HepG2 (cell line): ENCODE data around the gene PSMD4. TPM values are rescaled to one million over a fixed set of nuclear protein-coding genes. Genes with fewer than 3 reads are reported as not detected.

Experiments used
- BCL6 ChIP-seq: IDR thresholded peaks from 2 replicates; pipeline ENCODE4 v1.6.1; 2016; ENCODE audit warnings: missing genetic modification reagents, missing compliant biosample characterization
- CCDC6 ChIP-seq: sonication (generic); formaldehyde crosslinking; IDR thresholded peaks from 2 replicates; pipeline ENCODE4 v1.8.1; 2022; ENCODE audit warnings: mild to moderate bottlenecking, missing genetic modification reagents, moderate library complexity
- DRAP1 ChIP-seq: IDR thresholded peaks from 2 replicates; pipeline ENCODE4 v1.6.1; 2016; ENCODE audit warnings: missing genetic modification reagents, missing compliant biosample characterization
- HOXA3 ChIP-seq: sonication (generic); formaldehyde crosslinking; IDR thresholded peaks from 2 replicates; pipeline ENCODE4 v1.5.0; 2020; ENCODE audit warnings: missing genetic modification reagents
- JUNB ChIP-seq: sonication (generic); formaldehyde crosslinking; IDR thresholded peaks from 2 replicates; pipeline ENCODE4 v1.8.0; 2022; ENCODE audit warnings: missing genetic modification reagents, mild to moderate bottlenecking, borderline replicate concordance
- MAFG ChIP-seq: sonication (generic); formaldehyde crosslinking; IDR thresholded peaks from 2 replicates; pipeline ENCODE4 v1.5.1; 2020; ENCODE audit warnings: mild to moderate bottlenecking, missing genetic modification reagents
- NCOA1 ChIP-seq: sonication (generic); formaldehyde crosslinking; IDR thresholded peaks from 2 replicates; pipeline ENCODE4 v1.9.0; 2021; ENCODE audit warnings: missing genetic modification reagents
- NR2F6 ChIP-seq, 2 experiments: IDR thresholded peaks; 2 replicates each; pipeline ENCODE4 v1.6.1; 2016; ENCODE audit warnings: antibody characterized with exemption in 1 of 2, mild to moderate bottlenecking in 1 of 2
- PPARG ChIP-seq: conservative IDR thresholded peaks from 2 replicates; pipeline ENCODE4 v1.6.1; 2016; ENCODE audit warnings: missing biosample characterization, missing genetic modification reagents
- SAFB2 ChIP-seq: sonication (generic); formaldehyde crosslinking; IDR thresholded peaks from 2 replicates; pipeline ENCODE4 v1.5.1; 2020; ENCODE audit warnings: missing genetic modification reagents, low read depth, mild to moderate bottlenecking, borderline replicate concordance
- ZBTB34 ChIP-seq: sonication (generic); formaldehyde crosslinking; IDR thresholded peaks from 2 replicates; pipeline ENCODE4 v1.8.0; 2022; ENCODE audit warnings: mild to moderate bottlenecking, missing genetic modification reagents
- ZBTB8A ChIP-seq: sonication (generic); formaldehyde crosslinking; IDR thresholded peaks from 2 replicates; pipeline ENCODE4 v1.4.0; 2020; ENCODE audit warnings: mild to moderate bottlenecking, low read depth, missing genetic modification reagents, borderline replicate concordance
- ZFP36L1 ChIP-seq: sonication (generic); formaldehyde crosslinking; IDR thresholded peaks from 2 replicates; pipeline ENCODE4 v1.8.0; 2022; ENCODE audit warnings: mild to moderate bottlenecking, missing genetic modification reagents, moderate library complexity
- ZKSCAN5 ChIP-seq: sonication (generic); formaldehyde crosslinking; IDR thresholded peaks from 2 replicates; pipeline ENCODE4 v1.5.1; 2020; ENCODE audit warnings: mild to moderate bottlenecking, missing genetic modification reagents
- ZMYM2 ChIP-seq: sonication (generic); formaldehyde crosslinking; IDR thresholded peaks from 2 replicates; pipeline ENCODE4 v1.8.0; 2022; ENCODE audit warnings: mild to moderate bottlenecking, missing genetic modification reagents
- ZNF335 ChIP-seq: sonication (generic); formaldehyde crosslinking; IDR thresholded peaks from 2 replicates; pipeline ENCODE4 v1.4.0; 2020; ENCODE audit warnings: missing genetic modification reagents
- ZNF629 ChIP-seq: sonication (generic); formaldehyde crosslinking; conservative IDR thresholded peaks from 2 replicates; pipeline ENCODE4 v1.5.0; 2020; ENCODE audit warnings: missing genetic modification reagents
- ZNF644 ChIP-seq: IDR thresholded peaks from 2 replicates; pipeline ENCODE4 v1.6.1; 2016; ENCODE audit warnings: low read depth
- ZNF674 ChIP-seq: sonication (generic); formaldehyde crosslinking; IDR thresholded peaks from 2 replicates; pipeline ENCODE4 v1.5.0; 2020; ENCODE audit warnings: low read depth, mild to moderate bottlenecking, missing genetic modification reagents
- ZNF773 ChIP-seq: sonication (generic); formaldehyde crosslinking; IDR thresholded peaks from 2 replicates; pipeline ENCODE4 v1.4.0; 2020; ENCODE audit warnings: missing genetic modification reagents, borderline replicate concordance
- polyA plus RNA-seq, 8 experiments: library from polyadenylated mRNA; depleted of rRNA in 3 of 8; stranded (reverse) in 7 of 8; unstranded in 1 of 8; fragments of >200 nt; fragmentation: Illumina TruSeq in 4 of 8; extraction: Trizol in 4 of 8; gene quantifications; 2 replicates each; pipeline versions ENCODE4 v1.2.1 to v1.2.3, GENCODE V29; 2011 to 2016; ENCODE audit warnings: low read depth in 4 of 8, missing spikeins in 1 of 8, mixed read lengths in 1 of 8; ENCODE audit not compliant: insufficient read depth in 1 of 8
- total RNA-seq, 5 experiments: library from RNA; depleted of rRNA; stranded (reverse); fragments of >200 nt; fragmentation: Illumina TruSeq; extraction: Trizol; gene quantifications; 2 replicates each; pipeline ENCODE4 v1.2.3, GENCODE V29; 2016; ENCODE audit warnings: low read depth in 1 of 5
- TF ChIP-seq, protein P1 (sequence below): sonication (generic); formaldehyde crosslinking; IDR thresholded peaks from 2 replicates; pipeline ENCODE4 v1.9.0; 2021; ENCODE audit warnings: missing genetic modification reagents, borderline replicate concordance
- TF ChIP-seq, protein P2 (sequence below): sonication (generic); formaldehyde crosslinking; IDR thresholded peaks from 2 replicates; pipeline ENCODE4 v1.4.0; 2020; ENCODE audit warnings: mild to moderate bottlenecking, missing genetic modification reagents
- TF ChIP-seq, protein P3 (sequence below): IDR thresholded peaks from 2 replicates; pipeline ENCODE4 v1.6.1; 2012; ENCODE audit warnings: low read depth, low read length, improper control_type of control experiment

Gene PSMD4
- total and polyA plus RNA-seq, 2 of the 13 experiments (the other 11 are each of a cell fraction or from before 2014, with no cell fraction given) = 194 to 243 TPM

DNA sequence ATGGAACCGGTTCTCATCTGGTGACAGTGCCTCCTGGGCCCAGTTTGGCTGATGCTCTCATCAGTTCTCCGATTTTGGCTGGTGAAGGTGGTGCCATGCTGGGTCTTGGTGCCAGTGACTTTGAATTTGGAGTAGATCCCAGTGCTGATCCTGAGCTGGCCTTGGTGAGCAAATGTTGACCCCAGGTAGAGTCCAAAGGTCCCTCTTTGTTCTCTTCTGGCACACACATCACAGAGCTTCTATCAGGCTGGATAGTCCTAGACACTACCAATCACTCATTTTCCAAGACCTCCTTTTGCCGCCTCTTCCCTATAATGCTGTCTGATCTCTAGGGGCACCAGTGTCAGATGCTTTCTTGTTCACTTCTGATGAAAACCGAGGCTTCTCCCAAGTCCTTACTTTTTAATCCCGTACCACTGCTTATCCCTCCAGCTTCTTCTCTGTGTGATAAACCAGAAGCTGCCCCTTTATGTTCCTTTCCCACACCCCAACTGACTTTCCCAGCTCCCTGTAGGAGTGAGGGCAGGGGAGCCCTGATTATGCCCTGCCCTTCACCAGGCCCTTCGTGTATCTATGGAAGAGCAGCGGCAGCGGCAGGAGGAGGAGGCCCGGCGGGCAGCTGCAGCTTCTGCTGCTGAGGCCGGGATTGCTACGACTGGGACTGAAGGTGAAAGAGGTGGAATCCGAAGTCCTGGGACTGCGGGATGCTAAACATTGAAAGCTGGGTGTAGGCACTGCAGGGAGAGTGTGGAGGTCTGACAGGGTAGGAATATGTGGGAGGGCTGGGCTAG is 11.1 kb downstream of the PSMD4 start (continued):
- TF ChIP-seq BCL6 = 0 out of 2 replicates have a peak, but pooled peaks have one; percentile 7
- TF ChIP-seq, protein P1, sequence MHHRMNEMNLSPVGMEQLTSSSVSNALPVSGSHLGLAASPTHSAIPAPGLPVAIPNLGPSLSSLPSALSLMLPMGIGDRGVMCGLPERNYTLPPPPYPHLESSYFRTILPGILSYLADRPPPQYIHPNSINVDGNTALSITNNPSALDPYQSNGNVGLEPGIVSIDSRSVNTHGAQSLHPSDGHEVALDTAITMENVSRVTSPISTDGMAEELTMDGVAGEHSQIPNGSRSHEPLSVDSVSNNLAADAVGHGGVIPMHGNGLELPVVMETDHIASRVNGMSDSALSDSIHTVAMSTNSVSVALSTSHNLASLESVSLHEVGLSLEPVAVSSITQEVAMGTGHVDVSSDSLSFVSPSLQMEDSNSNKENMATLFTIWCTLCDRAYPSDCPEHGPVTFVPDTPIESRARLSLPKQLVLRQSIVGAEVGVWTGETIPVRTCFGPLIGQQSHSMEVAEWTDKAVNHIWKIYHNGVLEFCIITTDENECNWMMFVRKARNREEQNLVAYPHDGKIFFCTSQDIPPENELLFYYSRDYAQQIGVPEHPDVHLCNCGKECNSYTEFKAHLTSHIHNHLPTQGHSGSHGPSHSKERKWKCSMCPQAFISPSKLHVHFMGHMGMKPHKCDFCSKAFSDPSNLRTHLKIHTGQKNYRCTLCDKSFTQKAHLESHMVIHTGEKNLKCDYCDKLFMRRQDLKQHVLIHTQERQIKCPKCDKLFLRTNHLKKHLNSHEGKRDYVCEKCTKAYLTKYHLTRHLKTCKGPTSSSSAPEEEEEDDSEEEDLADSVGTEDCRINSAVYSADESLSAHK (CRISPR knock-in tag) = no peak
- TF ChIP-seq ZNF335 = no peak
- peak; percentile 20; the same call in 1 of the 2 replicates for TF ChIP-seq HOXA3
- TF ChIP-seq MAFG (CRISPR knock-in tag) = no peak
- TF ChIP-seq JUNB (CRISPR knock-in tag) = no peak
- TF ChIP-seq ZNF644 (CRISPR knock-in tag) = peak; percentile 66; the same call in 1 of the 2 replicates
- TF ChIP-seq ZMYM2 (CRISPR knock-in tag) = no peak
- 0 out of 2 replicates have a peak, but pooled peaks have one; percentile 25 for TF ChIP-seq ZFP36L1 (CRISPR knock-in tag)
- no peak for TF ChIP-seq ZBTB8A (CRISPR knock-in tag)
- 0 out of 2 replicates have a peak, but pooled peaks have one; percentile 10 for TF ChIP-seq ZNF773 (CRISPR knock-in tag)
- no peak for TF ChIP-seq ZNF629 (CRISPR knock-in tag)
- no peak for TF ChIP-seq ZKSCAN5
- no peak for TF ChIP-seq ZNF674 (CRISPR knock-in tag)
- TF ChIP-seq, protein P2, sequence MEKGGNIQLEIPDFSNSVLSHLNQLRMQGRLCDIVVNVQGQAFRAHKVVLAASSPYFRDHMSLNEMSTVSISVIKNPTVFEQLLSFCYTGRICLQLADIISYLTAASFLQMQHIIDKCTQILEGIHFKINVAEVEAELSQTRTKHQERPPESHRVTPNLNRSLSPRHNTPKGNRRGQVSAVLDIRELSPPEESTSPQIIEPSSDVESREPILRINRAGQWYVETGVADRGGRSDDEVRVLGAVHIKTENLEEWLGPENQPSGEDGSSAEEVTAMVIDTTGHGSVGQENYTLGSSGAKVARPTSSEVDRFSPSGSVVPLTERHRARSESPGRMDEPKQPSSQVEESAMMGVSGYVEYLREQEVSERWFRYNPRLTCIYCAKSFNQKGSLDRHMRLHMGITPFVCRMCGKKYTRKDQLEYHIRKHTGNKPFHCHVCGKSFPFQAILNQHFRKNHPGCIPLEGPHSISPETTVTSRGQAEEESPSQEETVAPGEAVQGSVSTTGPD = 0 out of 2 replicates have a peak, but pooled peaks have one; percentile 27
- no peak for TF ChIP-seq SAFB2 (CRISPR knock-in tag)
- TF ChIP-seq NCOA1 (CRISPR knock-in tag) = no peak
- 0 out of 2 replicates have a peak, but pooled peaks have one; percentile 59 for TF ChIP-seq ZBTB34 (CRISPR knock-in tag)
- TF ChIP-seq DRAP1 = no peak
- TF ChIP-seq NR2F6 (IDR thresholded peaks at IDR 0.05) = no peak
- peak; percentile 72 for TF ChIP-seq NR2F6 (CRISPR knock-in tag; IDR thresholded peaks at IDR 0.05)
- TF ChIP-seq, protein P3, sequence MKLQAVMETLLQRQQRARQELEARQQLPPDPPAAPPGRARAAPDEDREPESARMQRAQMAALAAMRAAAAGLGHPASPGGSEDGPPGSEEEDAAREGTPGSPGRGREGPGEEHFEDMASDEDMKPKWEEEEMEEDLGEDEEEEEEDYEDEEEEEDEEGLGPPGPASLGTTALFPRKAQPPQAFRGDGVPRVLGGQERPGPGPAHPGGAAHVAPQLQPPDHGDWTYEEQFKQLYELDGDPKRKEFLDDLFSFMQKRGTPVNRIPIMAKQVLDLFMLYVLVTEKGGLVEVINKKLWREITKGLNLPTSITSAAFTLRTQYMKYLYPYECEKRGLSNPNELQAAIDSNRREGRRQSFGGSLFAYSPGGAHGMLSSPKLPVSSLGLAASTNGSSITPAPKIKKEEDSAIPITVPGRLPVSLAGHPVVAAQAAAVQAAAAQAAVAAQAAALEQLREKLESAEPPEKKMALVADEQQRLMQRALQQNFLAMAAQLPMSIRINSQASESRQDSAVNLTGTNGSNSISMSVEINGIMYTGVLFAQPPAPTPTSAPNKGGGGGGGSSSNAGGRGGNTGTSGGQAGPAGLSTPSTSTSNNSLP = no peak
- TF ChIP-seq CCDC6 = no peak
- TF ChIP-seq PPARG (CRISPR knock-in tag) = no peak
